Measurements from ENCODE around the gene F2.

F2 gene

GRCh38 chr11:46718155-46719019, 626 bp upstream of the F2 start:
- no peak for DNase-seq (ENCODE audit: low read depth)

- DNase-seq (ENCODE audit: low read depth), result no peak
Measured at GRCh38 chr11:46719543-46720218, 668 bp downstream of the F2 start.

GRCh38 chr11:46721286-46721685, 2.3 kb downstream of the F2 start:
- no peak for DNase-seq (ENCODE audit: low read depth)

GRCh38 chr11:46722566-46723358, 3.7 kb downstream of the F2 start:
- no peak for DNase-seq (ENCODE audit: low read depth)

DNA sequence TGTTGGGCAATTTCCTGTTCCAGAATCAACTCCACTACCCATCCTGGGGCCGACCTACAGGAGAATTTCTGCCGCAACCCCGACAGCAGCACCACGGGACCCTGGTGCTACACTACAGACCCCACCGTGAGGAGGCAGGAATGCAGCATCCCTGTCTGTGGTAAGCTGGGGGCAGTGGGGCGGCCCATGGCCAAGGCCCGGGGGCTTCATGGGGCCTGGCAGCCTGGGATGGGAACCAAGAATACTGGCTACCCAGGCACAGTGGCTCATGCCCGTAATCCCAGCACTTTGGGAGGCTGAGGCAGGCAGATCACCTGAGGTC, 4.3 kb downstream of the F2 start:
- DNase-seq (ENCODE audit: low read depth), result no peak

GRCh38 chr11:46724088-46724487, 5.1 kb downstream of the F2 start:
- DNase-seq (ENCODE audit: low read depth), result no peak

DNA sequence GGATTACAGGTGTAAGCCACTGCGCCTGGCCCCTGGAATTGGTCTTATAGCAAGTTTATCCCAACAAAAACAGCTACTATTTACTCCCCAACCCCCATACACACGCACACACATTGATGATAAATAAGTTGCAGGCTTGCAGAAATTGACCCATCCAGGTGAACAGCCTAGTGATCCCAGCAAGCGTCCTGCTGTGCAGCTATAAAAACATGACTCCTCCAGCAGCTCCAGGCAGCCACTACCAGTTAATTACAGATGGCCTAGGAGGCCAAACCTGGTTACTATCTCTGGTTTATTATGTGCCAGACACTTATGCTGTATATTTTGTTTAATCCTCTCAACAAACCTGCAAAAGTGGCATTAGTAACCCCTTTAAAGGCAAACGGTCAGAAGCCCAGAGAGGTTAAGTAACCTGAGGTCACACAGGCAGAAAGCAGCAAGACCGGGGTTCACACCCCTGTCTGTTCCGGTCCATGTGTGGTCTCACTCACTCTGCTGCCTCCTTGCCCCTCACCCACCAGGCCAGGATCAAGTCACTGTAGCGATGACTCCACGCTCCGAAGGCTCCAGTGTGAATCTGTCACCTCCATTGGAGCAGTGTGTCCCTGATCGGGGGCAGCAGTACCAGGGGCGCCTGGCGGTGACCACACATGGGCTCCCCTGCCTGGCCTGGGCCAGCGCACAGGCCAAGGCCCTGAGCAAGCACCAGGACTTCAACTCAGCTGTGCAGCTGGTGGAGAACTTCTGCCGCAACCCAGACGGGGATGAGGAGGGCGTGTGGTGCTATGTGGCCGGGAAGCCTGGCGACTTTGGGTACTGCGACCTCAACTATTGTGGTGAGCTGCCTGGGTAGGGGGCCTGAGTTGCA, 6.6 kb downstream of the F2 start:
- DNase-seq (ENCODE audit: low read depth), result no peak

- no peak for DNase-seq (ENCODE audit: low read depth)
Measured at GRCh38 chr11:46726206-46726862, 7.3 kb downstream of the F2 start.

- DNase-seq (ENCODE audit: low read depth), result no peak
Measured at GRCh38 chr11:46727952-46728658, 9.1 kb downstream of the F2 start.

DNA sequence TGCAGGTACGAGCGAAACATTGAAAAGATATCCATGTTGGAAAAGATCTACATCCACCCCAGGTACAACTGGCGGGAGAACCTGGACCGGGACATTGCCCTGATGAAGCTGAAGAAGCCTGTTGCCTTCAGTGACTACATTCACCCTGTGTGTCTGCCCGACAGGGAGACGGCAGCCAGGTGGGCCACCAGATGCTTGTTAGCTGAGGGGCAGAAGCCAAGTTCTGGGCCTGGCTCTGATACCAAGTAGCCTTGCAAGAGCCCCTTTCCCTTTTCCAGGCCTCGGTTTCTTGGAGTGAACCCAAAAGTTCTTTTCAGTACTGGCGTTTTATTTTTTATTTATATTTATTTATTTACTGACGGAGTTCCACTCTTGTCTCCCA, 9.6 kb downstream of the F2 start:
- DNase-seq (ENCODE audit: low read depth), result no peak

- DNase-seq (ENCODE audit: low read depth), result no peak
Measured at GRCh38 chr11:46729110-46730027, 10.4 kb downstream of the F2 start.

DNA sequence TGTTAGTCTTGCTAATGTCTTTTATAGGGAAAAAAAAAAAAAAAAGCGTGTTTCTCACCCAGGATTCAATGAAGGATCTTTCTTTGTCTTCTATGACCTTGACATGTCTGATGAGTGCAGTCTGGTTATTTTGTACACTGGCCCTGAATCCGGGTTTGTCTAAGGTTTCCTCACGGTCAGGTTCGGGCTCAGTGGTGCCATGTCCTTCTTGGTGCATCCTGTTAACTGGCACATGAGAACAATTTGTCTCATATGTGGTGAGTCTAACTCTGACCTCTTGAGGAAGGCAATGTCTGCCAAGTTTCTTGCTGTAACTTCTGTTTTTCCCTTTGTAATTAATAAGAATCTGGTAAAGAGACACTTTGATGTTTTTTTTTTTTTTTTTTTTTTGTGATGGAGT, 12.5 kb downstream of the F2 start:
- DNase-seq (ENCODE audit: low read depth), result no peak

DNA sequence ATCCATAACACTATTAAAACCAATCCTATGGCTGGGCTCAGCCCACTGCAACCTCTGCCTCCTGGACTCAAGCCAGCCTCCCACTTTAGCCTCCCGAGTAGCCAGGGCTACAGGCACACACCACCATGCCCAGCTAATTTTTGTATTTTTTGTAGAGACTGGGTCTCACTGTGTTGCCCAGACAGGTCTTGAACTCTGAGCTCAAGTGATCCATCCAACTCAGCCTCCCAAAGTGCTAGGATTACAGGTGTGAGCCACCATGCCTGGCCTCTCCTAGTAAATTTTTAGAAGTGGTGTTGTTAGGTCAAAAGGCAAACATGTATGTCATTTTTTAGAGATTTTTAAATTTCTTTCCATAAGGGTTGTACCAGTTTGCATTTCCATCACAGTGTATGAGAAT, 14.2 kb downstream of the F2 start:
- no peak for DNase-seq (ENCODE audit: low read depth)

- no peak for DNase-seq (ENCODE audit: low read depth)
Measured at GRCh38 chr11:46736146-46736545, 17.1 kb downstream of the F2 start.

- DNase-seq (ENCODE audit: low read depth), result no peak
Measured at GRCh38 chr11:46736615-46737014, 17.6 kb downstream of the F2 start.

DNA sequence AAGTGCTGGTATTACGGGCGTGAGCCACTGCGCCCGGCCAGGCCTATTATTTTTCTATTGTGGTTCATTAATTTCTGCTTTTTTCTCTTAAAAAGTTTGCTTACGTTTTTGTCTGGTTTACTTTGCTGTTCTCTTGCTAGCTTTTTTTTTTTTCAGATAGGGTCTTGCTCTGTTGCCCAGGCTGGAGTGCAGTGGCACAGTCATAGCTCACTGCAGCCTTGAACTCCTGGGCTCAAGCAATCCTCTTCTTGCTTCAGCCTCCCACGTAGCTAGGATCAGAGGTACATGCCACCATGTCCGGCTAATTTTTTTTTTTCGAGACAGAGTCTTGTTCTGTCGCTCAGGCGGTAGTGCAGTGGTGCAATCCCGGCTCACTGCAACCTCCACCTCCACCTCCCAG, 18.7 kb downstream of the F2 start:
- DNase-seq (ENCODE audit: low read depth), result no peak

DNA sequence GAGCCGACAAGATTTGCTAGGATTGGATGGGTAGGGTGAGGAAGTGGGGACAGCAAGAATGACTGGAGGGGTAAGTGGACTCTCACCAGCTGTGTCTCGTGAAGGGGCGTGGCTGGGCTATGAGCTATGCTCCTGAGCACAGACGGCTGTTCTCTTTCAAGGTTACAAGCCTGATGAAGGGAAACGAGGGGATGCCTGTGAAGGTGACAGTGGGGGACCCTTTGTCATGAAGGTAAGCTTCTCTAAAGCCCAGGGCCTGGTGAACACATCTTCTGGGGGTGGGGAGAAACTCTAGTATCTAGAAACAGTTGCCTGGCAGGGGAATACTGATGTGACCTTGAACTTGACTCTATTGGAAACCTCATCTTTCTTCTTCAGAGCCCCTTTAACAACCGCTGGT, 19.9 kb downstream of the F2 start:
- no peak for DNase-seq (ENCODE audit: low read depth)

DNA sequence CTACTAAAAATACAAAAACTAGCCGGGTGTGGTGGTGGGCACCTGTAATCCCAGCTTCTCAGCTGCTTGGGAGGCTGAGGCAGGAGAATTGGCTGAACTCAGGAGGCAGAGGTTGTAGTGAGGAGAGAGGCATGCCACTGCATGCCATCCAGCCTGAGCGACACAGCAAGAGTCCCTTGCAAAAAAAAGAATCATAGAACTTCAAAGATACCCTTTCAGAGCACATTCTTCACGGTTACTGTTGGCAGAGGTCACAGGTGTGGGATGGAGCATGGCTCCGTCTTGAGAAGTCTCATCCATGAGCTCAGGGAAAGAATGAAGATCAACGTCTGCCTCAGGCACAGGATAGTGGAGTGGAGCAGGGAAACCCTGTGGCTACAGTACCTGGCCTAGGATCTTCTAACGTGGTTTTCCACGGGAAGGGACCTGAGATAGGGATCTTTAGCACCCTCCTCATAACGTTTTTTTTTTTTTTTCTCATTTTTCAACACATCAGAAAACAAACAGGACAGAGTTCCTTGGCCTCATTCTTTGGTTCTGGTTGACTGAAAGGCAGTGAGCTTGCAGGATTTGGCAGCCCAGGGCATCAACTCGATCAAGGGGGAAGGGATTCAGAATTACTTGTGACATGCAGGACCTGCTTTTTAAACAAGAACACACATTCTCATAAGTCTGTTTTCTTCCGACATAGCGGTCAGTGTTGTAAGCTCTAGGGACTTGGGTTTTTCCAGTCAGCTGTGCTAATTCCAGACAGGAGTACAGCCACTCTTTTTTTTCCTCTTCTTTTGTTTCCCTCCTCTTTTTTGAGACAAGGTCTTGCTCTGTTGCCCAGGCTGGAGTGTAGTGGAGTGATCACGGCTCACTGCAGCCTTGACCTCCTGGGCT, 22.8 kb downstream of the F2 start:
- DNase-seq (ENCODE audit: low read depth), result no peak

- DNase-seq (ENCODE audit: low read depth), result no peak
Measured at GRCh38 chr11:46743043-46743442, 24.0 kb downstream of the F2 start.

All from activated T-helper 9 cell treated with anti-CD3 and anti-CD28 coated beads, Interleukin-2, amount 50 U/mL, for 16 hours (primary cell).